Effector CD4-positive, alpha-beta T cell (primary cell): Measurements from ENCODE around the gene STYK1. TPM values are rescaled to one million over a fixed set of nuclear protein-coding genes. Genes with fewer than 3 reads are reported as not detected.

Experiments
- DNase-seq: peaks from one replicate; pipeline ENCODE4 v3.0.0-alpha.2; 2020
- total RNA-seq: gene quantifications from one replicate; lab custom pipeline; 2026; lab: John Stamatoyannopoulos, UW

STYK1 gene, protein sequence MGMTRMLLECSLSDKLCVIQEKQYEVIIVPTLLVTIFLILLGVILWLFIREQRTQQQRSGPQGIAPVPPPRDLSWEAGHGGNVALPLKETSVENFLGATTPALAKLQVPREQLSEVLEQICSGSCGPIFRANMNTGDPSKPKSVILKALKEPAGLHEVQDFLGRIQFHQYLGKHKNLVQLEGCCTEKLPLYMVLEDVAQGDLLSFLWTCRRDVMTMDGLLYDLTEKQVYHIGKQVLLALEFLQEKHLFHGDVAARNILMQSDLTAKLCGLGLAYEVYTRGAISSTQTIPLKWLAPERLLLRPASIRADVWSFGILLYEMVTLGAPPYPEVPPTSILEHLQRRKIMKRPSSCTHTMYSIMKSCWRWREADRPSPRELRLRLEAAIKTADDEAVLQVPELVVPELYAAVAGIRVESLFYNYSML
- not detected for total RNA-seq

- peak; percentile 34 for DNase-seq
These were observed at the start of gene STYK1 for GRCh38 chr12:10673659-10674384. STYK1 (minus strand) TSS chr12:10674052; CDS start chr12:10634618, 39,434 bp downstream.

GRCh38 chr12:10722905-10723746, 49.3 kb upstream of the STYK1 start, which contains the start of gene YBX3:
YBX3 (minus strand) TSS chr12:10723323; CDS start chr12:10723111, 212 bp downstream.
- no peak for DNase-seq

DNA sequence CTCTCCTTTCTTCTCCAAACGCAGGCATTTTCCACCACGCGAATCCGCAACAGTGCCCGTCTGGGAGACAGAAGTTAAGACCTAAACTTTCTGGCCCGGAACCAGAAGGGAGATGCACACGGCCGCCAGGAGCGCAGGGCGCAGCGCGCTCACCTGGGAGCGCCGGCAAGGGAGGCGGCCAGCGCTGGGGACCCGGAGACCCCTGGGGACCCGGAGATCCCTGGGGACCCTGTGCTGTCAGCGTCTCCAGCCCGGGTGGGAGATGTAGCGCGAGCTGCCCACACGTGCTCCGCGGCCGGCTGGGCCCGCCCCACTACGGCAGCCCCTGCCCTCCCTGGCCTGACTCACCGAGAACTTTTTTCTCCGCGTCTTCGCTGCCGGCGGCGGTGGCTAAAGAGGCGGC, 48.7 kb upstream of the STYK1 start:
- DNase-seq: peak; percentile 12

DNA sequence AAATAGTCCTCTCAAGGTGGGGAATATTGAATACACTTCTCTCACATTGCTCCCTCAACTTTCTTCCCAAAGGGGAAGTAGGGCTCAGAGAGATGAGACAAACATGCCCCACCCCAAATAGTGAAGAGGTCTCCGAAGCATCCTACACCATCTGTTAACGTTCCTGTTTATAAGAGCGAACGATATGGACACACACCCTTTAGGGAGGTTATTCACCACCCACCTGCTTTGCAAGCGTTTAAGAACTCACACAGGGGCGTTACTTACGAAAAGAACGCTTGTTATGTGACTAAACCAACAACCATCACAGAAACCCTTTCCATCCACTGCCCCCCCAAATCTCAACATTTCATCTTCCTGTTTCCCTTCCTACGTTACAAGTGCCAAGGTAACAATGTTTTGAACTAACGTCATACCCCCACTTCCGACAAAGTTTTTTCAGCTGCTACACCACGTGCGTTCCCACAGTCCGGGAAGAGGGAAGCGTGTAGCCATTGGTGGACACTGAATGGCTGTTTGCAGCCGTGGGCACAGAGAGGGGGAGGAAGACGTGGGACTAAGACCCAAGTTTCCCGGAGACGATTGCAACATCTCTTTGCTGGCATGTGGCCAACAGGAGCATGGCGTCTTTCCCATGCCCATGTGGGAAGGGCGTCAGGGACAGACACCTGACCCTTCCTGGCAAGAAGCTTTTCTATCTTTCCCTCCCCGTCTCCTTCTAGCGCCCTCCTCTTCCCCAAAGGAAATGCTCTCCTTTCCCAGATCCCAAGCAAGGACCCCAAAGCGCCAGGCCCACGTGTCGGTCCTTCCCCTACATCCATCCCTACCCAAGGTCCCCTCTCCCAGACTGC, 48.0 kb upstream of the STYK1 start:
- DNase-seq: peak; percentile 34

DNA sequence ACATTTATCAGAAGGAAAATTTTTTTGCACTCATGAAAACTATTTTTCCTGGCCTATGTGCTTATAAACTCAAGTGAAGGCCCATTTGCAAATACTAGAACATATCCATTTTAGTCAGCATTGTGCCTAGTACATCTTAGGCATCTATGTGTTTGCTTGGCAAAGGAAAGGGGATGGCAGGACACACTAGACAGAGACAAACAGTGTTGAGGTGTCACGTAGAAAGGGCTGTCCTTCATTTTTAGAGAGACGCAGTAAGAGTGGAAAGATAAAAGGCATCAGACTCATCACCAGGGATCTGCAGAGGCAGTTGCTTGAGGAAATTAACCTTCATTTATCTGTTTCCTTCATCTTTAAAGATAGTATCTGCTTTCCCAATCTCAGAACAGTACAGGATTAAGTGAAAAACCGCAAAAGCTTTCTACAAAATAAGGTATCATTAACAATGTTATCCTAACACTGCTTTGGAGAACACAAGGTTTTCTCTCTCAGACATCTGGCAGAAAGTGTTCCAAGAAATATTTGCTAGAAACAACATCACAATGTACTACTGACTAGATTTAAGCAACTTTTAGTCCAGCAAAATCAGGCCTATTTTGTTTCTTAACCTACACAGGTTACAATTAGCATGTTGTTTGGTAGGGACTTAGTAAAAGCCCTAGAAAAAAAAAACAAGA, 47.3 kb upstream of the STYK1 start:
- no peak for DNase-seq

DNA sequence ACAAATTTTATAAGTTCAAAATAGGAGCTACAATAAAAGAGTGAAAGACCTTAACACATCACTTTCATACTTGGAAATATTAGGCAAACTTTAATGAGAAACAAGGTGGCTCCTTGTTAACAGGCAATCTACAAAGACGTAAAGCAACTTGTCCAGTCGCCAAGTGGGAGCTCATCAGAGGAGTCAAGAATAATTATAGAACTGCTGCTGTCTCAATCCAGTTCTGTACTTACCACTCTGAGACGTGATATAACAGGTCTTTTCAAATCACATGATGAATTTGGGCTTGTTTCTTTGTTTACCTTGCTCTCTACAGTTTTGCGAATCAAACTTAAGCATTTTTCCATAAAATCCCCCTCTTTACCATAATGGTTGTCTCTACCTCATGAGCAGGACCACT, 45.6 kb upstream of the STYK1 start:
- no peak for DNase-seq

DNA sequence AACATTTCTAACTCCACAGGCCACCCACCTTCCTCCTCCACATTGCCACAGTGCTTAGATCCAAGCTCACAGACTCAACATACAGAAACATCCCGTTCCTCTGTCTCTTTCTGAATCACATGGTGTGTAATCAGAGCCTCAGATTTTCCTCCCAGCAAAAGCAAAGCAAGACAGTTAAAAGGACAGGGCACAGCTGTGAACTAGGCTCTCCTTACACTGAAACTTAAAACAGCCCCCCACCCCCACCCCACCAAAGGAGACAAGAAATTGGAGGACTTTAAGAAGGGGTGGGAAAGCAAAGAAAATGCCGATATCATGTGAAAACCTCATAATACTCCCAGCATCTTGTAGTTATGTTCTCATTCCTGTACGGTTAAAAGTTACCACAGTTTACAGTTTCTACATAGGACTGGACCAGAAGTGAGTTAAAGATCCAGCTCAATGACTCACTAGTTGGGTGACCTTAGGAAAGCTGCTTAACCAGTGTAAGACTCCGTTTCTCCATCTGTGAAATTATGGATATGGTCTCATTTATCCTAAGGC, 44.5 kb upstream of the STYK1 start:
- no peak for DNase-seq

GRCh38 chr12:10717410-10717809, 43.6 kb upstream of the STYK1 start:
- DNase-seq: no peak

DNA sequence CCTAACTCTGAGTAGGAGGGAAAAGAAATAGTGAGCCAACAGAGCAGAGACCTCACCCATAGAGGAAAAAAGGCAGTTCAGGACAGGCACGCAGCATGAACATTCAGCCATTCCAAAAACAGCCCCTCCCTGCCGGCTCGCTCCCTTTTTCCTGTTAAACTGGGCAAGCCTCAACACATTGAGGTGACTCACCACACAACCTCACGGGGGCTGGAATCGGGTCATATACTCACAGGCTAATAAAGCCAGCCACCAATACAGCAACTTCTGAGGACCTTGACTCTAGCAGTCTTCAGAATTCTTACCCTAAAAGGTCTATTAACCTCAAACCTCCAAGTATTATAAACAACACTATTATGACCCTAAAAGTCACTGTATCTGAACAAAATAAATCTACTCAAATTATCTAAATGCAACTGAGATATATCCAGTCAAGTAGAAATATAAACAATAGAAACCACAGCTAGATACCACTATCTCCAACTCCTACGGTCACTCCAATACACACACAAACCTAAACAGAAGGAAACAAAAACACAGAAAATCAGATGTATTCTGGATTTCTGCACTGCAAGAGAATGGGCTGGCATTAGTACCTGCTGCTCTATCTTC, 43.0 kb upstream of the STYK1 start:
- DNase-seq: no peak

GRCh38 chr12:10716277-10716676, 42.4 kb upstream of the STYK1 start:
- DNase-seq: no peak

GRCh38 chr12:10715491-10715890, 41.6 kb upstream of the STYK1 start:
- no peak for DNase-seq

- DNase-seq: no peak
These were observed 36.0 kb upstream of the STYK1 start for GRCh38 chr12:10709808-10710207.

DNA sequence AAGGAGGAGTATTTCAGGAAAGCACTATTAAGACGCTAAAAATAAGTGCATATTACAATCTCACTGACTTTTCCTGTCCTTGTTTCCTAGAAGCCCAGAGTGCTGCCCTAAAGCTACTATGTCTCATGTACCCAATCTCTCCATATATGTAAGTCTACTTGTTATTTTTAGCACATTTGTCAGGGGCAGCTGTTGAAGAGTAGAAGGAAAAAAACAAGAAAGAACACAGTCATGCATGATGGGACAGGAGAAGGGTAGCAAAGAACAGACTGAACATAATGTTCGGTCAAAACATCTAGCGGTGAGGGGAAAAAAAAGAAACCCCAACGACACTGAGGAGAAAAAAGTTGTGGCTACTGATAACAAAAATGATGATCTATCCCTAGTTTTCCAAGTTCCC, 35.0 kb upstream of the STYK1 start:
- no peak for DNase-seq

DNA sequence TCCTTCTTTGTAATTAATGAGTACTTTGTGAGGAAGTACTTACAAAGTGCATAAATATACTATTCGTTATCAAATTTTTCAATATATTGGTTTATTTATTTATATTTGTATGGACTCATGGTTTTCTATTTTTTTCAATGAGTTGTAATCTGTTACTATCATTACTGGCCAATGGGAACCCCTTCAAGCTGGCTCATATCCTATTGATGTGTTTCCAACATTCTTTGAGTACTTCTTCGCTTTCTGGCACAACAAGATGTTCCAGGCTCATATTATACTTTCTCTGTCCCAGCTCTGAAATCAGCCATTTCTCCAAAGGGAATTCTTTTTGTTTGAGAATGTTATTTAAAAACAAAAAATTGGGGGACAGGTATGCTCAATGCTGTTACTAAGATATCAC, 31.8 kb upstream of the STYK1 start:
- DNase-seq: no peak

DNA sequence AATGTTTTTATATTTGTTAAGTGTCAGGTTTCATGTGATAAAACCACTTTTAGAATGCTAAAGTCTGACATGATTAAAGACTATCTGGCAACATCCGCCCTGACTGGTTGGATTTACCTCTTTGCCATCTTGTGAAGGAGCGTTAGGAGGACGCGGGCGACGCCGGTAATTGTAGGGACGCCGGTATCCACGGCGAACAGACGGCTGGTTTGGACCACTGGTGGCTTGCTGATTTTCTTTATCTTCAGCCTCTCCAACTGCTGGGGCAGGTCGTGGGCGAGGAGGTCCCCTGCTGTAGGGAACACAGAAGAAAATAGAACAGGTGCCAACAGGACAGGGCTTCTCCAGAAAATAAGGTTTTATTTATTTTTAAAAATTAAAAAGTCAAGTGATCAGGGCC, 28.0 kb upstream of the STYK1 start:
- DNase-seq: no peak

DNA sequence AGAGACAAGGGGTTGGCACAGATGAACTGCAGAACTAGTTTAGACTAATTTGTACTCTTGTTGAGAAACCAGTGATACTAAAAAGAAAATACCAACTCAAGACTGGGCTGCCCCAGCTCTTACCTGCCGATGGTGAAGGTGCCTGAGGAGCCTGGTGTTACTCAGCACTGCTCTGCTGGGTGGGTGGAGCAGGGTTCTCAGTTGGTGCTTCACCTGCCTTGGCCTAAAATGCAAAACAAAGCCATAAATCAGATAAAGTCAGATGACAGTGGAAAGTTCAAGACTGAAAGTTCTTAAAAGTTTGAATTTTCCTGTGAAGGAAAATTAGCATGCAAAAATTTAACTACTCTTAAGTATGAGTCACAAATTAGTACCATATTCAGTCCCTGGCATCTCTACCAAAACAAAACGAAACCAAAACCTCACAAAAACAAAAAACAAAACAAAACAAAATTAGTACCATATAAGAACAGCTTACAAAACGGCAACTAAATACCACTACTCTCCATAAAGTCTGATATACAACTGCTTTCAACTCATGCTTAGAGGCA, 27.4 kb upstream of the STYK1 start:
- no peak for DNase-seq

GRCh38 chr12:10700581-10700980, 26.7 kb upstream of the STYK1 start:
- no peak for DNase-seq

- no peak for DNase-seq
These were observed 24.0 kb upstream of the STYK1 start for GRCh38 chr12:10697862-10698261.

DNA sequence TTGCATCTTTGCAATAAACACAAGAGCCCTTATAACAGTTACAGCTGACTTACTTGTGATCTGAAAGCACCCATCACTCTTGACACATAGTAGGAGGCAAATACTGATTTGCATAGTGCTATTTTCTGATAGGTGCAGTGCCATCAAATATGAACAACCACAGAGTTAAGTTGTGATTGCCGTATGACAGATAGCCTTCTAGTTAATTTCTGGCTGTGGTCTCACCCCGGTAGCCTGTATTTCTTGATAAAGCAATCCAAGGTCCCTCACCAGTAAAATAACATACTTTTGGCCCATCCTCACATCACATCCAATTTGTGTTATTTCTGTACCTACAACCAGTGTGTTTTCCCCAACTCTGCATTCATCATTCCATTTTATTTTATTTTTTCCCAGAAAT, 23.3 kb upstream of the STYK1 start:
- no peak for DNase-seq

DNA sequence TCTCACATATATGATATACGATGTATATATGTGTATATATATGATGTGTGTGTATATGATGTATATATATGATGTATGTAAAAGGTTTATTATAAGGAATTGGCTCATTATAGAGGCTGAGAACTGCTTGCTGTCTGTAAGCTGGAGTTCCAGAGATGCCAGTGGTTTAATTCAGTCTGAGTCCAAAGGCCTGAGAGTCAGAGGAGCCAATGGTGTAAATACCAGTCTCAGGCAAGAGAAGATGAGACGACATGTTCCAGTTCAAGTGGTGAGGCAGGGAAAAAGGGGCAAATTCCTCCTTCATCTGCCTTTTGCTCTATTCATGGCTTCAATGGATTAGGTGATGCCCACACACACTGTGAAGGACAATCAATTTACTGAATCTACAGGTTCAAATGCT, 17.1 kb upstream of the STYK1 start:
- DNase-seq: no peak
